Parathyroid adenoma (tissue), 2 donors: ENCODE measurements around the gene HDAC4.

ENCODE experiments used
- H2AFZ ChIP-seq: fragments of 300-600 bp; sonication (generic); one replicate; pipeline ENCODE4 v1.7.0; 2017; ENCODE audit warnings: antibody characterized with exemption, mild to moderate bottlenecking
- H3K27ac ChIP-seq: fragments of 300-600 bp; sonication (generic); one replicate; pipeline ENCODE4 v1.7.0; 2017
- H3K27me3 ChIP-seq: fragments of 300-600 bp; sonication (generic); one replicate; pipeline ENCODE4 v1.7.0; 2017; ENCODE audit warnings: low read length; ENCODE audit not compliant: control insufficient read depth, insufficient read depth
- H3K36me3 ChIP-seq: fragments of 300-600 bp; sonication (generic); one replicate; pipeline ENCODE4 v1.7.0; 2017; ENCODE audit warnings: low read length; ENCODE audit not compliant: control insufficient read depth, insufficient read depth
- H3K4me1 ChIP-seq: fragments of 300-600 bp; sonication (generic); one replicate; pipeline ENCODE4 v1.7.0; 2017; ENCODE audit warnings: control low read depth
- H3K4me2 ChIP-seq: fragments of 300-600 bp; sonication (generic); one replicate; pipeline ENCODE4 v1.7.0; 2017; ENCODE audit warnings: low read length
- H3K4me3 ChIP-seq: fragments of 300-600 bp; sonication (generic); one replicate; pipeline ENCODE4 v1.7.0; 2017; ENCODE audit warnings: low read depth, low read length
- H3K79me2 ChIP-seq: fragments of 300-600 bp; sonication (generic); one replicate; pipeline ENCODE4 v1.7.0; 2017; ENCODE audit warnings: control low read depth
- H3K9ac ChIP-seq: fragments of 300-600 bp; sonication (generic); one replicate; pipeline ENCODE4 v1.7.0; 2017; ENCODE audit warnings: mild to moderate bottlenecking
- H3K9me3 ChIP-seq: fragments of 300-600 bp; sonication (generic); one replicate; pipeline ENCODE4 v1.7.0; 2017; ENCODE audit warnings: low read length; ENCODE audit not compliant: control insufficient read depth
- TF ChIP-seq, protein P1 (sequence below): fragments of 300-600 bp; sonication (generic); IDR thresholded peaks from one replicate; pipeline ENCODE4 v1.7.0; 2017; ENCODE audit warnings: antibody characterized with exemption, mild to moderate bottlenecking
- donor health status: primary hyperparathyroidism.

Gene HDAC4

DNA sequence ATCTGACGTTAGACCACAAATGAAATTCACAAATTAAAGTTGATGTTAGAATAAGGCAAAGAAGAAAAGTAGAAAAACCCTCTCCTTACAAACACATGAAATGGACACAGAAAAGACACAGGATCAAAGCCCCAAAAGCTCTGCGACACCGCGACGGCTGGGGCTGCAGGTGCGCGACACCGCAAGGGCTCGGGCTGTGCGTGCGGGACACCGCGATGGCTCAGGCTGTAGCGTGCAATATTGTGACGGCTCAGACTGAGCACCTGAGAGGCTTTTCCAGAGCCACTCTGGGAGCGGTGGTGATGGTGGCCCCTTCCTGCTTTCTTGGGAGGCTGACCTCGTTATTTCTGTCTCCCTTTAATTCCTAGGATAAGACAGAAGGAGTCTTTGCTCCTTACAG lies 296.0 kb downstream of the HDAC4 start:
- Histone ChIP-seq H3K9me3 (no peaks in the 10 kb centered on the region), H3K4me3 (no peak overlapping the region), H2AFZ (no peak overlapping the region), H3K79me2 (no peaks in the 10 kb centered on the region), H3K36me3 (no peaks in the 10 kb centered on the region), H3K27ac (no peak overlapping the region), H3K27me3 (no peaks in the 10 kb centered on the region), H3K4me2 (no peak overlapping the region), H3K4me1 (no peaks in the 10 kb centered on the region), H3K9ac (no peak overlapping the region)
- TF ChIP-seq, protein P1, sequence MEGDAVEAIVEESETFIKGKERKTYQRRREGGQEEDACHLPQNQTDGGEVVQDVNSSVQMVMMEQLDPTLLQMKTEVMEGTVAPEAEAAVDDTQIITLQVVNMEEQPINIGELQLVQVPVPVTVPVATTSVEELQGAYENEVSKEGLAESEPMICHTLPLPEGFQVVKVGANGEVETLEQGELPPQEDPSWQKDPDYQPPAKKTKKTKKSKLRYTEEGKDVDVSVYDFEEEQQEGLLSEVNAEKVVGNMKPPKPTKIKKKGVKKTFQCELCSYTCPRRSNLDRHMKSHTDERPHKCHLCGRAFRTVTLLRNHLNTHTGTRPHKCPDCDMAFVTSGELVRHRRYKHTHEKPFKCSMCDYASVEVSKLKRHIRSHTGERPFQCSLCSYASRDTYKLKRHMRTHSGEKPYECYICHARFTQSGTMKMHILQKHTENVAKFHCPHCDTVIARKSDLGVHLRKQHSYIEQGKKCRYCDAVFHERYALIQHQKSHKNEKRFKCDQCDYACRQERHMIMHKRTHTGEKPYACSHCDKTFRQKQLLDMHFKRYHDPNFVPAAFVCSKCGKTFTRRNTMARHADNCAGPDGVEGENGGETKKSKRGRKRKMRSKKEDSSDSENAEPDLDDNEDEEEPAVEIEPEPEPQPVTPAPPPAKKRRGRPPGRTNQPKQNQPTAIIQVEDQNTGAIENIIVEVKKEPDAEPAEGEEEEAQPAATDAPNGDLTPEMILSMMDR = no peak

DNA sequence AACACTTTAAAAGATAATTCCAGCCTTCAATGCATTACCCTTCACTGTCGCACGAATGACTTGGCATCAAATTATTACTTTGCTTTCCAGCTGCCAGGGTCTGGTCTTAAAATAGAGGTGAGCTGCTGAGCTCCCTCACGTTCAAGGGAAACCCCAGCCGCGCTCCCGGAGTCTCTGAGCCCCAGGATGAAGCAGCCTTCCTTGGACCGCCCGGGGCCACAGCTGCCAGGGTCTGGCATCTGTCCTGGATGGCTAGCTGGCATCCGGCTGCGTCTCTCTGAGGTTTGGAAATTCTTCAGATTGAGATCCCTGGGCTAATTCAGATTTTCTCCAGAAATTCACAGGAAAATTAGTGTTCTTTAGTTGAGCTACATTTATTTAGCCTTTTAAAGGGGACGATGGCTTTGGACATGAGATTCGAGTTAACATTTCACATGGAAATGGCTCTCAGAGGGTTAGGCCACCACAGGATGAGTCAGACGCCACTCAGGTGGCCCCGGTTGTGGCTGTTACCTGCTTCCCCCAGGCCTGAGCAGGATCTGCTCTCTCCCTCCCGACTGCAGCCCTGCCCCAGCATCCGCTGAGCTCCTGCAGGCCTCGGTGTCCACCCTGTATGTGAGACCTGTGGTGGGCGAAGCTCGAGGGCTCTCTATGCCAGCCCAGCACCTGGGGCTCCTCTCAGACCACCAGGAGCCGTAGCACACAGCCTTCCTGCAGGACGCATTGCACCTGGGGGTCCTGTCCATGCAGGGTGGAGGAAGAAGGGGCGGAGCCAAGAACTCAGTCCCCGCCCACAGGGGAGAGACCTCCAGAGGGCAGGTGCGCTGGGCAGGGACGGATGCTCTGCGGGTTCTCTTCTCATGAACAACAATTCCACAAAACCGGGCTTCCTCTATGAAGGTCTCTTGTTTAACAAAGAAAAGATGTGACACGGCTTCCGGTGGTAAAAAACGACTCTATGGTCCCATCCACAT lies 297.4 kb downstream of the HDAC4 start:
- Histone ChIP-seq H3K36me3 (no peaks in the 10 kb centered on the region), H3K27ac (no peak overlapping the region)

DNA sequence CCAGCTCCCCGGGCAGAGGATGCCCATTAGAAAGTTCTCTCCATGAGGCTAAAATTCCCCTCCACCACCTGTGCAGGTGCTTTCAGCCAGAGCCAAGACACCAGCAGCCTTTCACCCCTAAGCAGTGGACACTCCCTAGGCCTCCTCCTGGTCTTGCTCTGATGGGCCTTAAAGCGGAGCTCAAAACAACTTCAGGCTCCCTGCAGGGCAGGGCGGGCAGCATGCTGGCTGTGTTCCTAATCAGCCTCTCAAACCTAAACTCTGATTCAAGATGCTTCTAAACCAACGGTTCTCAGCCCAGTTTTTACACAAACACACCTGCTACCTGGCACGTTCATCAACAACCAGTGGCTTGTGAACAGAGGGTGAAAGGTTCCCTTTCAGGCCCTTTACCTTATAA lies 298.6 kb downstream of the HDAC4 start:
- H3K36me3 ChIP-seq = no peaks in the 10 kb centered on the region

More for the DNA sequence above, 297.4 kb downstream of the HDAC4 start:
- H3K9me3 ChIP-seq = no peaks in the 10 kb centered on the region
- H3K4me3 ChIP-seq = no peak overlapping the region
- no peaks in the 10 kb centered on the region for H3K79me2 ChIP-seq
- no peak overlapping the region for H3K4me2 ChIP-seq
- no peaks in the 10 kb centered on the region for H3K4me1 ChIP-seq
- H3K9ac ChIP-seq = no peak overlapping the region
- H2AFZ ChIP-seq = no peak overlapping the region
- TF ChIP-seq, protein P1 = no peak
- H3K27me3 ChIP-seq = no peaks in the 10 kb centered on the region

DNA sequence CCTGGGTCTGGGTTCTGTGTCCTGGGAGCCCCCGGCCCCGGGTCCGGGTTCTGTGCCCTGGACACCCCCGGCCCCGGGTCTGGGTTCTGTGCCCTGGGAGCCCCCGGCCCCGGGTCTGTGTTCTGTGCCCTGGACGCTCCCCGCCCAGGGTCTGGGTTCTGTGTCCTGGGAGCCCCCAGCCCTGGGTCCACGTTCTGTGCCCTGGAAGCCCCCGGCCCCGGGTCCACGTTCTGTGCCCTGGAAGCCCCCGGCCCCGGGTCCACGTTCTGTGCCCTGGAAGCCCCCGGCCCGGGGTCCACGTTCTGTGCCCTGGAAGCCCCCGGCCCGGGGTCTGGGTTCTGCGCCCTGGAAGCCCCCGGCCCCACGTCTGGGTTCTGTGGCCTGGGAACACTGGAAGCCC lies 299.0 kb downstream of the HDAC4 start:
- no peak overlapping the region for H3K27ac ChIP-seq

More for the DNA sequence above, 298.6 kb downstream of the HDAC4 start:
- Histone ChIP-seq H3K4me2 (no peak overlapping the region), H3K79me2 (no peaks in the 10 kb centered on the region), H3K4me1 (no peaks in the 10 kb centered on the region), H3K9ac (no peak overlapping the region), H3K27ac (no peak overlapping the region), H3K4me3 (no peak overlapping the region), H3K27me3 (no peaks in the 10 kb centered on the region), H2AFZ (no peak overlapping the region), H3K9me3 (no peaks in the 10 kb centered on the region)
- TF ChIP-seq, protein P1 = no peak

More for the DNA sequence above, 299.0 kb downstream of the HDAC4 start:
- Histone ChIP-seq H3K4me1 (no peaks in the 10 kb centered on the region), H3K79me2 (no peaks in the 10 kb centered on the region), H2AFZ (no peak overlapping the region), H3K36me3 (no peaks in the 10 kb centered on the region), H3K9ac (no peak overlapping the region), H3K9me3 (no peaks in the 10 kb centered on the region), H3K27me3 (no peaks in the 10 kb centered on the region), H3K4me2 (no peak overlapping the region), H3K4me3 (no peak overlapping the region)
- TF ChIP-seq, protein P1 = no peak
